CD4-positive, CD25-positive, alpha-beta regulatory T cell (primary cell): ENCODE data around the gene PEMT. TPM values are rescaled to one million over a fixed set of nuclear protein-coding genes. Genes with fewer than 3 reads are reported as not detected.

ENCODE experiments used
- ATAC-seq, 2 donors: fragments of 150-1000 bp; cut with Tn5 transposase; one replicate each; pipeline ENCODE4 v1.10.0; 2021; ENCODE audit warnings: low read depth in 2 of 2, moderate number of reproducible peaks in 2 of 2, moderate library complexity in 1 of 2
- DNase-seq, 3 donors: peaks; one replicate each; pipeline versions ENCODE4 v3.0.0 to v3.0.0-alpha.2; 2012 to 2022; ENCODE audit warnings: mixed read lengths in 1 of 3
- H3K27ac ChIP-seq: one replicate; pipeline ENCODE4 v1.7.0; 2013; ENCODE audit warnings: mild to moderate bottlenecking, low read length; ENCODE audit not compliant: insufficient read depth, poor library complexity, severe bottlenecking
- H3K27me3 ChIP-seq: one replicate; pipeline ENCODE4 v1.7.0; 2013; ENCODE audit warnings: low read length; ENCODE audit not compliant: control insufficient read depth, insufficient read depth
- H3K36me3 ChIP-seq: one replicate; pipeline ENCODE4 v1.7.0; 2013; ENCODE audit warnings: mild to moderate bottlenecking, low read length, moderate library complexity; ENCODE audit not compliant: control insufficient read depth, insufficient read depth
- H3K4me1 ChIP-seq: 2 replicates; pipeline ENCODE4 v1.7.0; 2013; ENCODE audit warnings: mild to moderate bottlenecking, low read length; ENCODE audit not compliant: insufficient read depth, control insufficient read depth, poor library complexity, severe bottlenecking
- H3K4me3 ChIP-seq: one replicate; pipeline ENCODE4 v1.7.0; 2013; ENCODE audit warnings: low read depth, mild to moderate bottlenecking, low read length, moderate library complexity
- H3K9me3 ChIP-seq, 2 experiments: 1 replicate in 1 of 2; 2 replicates in 1 of 2; pipeline ENCODE4 v1.7.0; 2013; ENCODE audit warnings: low read length in 2 of 2, mild to moderate bottlenecking in 1 of 2, moderate library complexity in 1 of 2; ENCODE audit not compliant: control insufficient read depth in 2 of 2
- H3K27ac Mint-ChIP-seq, 3 donors: one replicate each; pipeline ENCODE4 v1.8.0; 2020 to 2022; ENCODE audit warnings: mild to moderate bottlenecking in 3 of 3, mixed read lengths in 3 of 3, moderate library complexity in 2 of 3
- H3K27me3 Mint-ChIP-seq: one replicate; pipeline ENCODE4 v1.8.0; 2022; ENCODE audit warnings: mild to moderate bottlenecking, mixed read lengths
- H3K36me3 Mint-ChIP-seq: one replicate; pipeline ENCODE4 v1.8.0; 2020; ENCODE audit warnings: mixed read lengths
- H3K4me1 Mint-ChIP-seq, 4 donors: one replicate each; pipeline ENCODE4 v1.8.0; 2020 to 2022; ENCODE audit warnings: mixed read lengths in 4 of 4, mild to moderate bottlenecking in 1 of 4
- H3K4me3 Mint-ChIP-seq, 4 donors: one replicate each; pipeline ENCODE4 v1.8.0; 2020 to 2022; ENCODE audit warnings: mild to moderate bottlenecking in 4 of 4, mixed read lengths in 4 of 4, moderate library complexity in 3 of 4
- H3K9me3 Mint-ChIP-seq, 7 donors: one replicate each; pipeline ENCODE4 v1.8.0; 2020 to 2022; ENCODE audit warnings: mixed read lengths in 7 of 7, mild to moderate bottlenecking in 3 of 7, moderate library complexity in 2 of 7
- polyA plus RNA-seq, 4 donors: library from polyadenylated mRNA; unstranded; fragments of 300-500 nt; fragmentation: Illumina TruSeq; gene quantifications; one replicate each; pipeline ENCODE4 v1.2.3, GENCODE V29; 2021
- total RNA-seq: library from RNA; stranded (reverse); gene quantifications from one replicate; pipeline ENCODE4 v1.2.3, GENCODE V29; 2022

Gene PEMT
- total and polyA plus RNA-seq, 5 donors from 2014 or later = 13.2 to 33.2 (median 27.3) TPM

- H3K36me3 Mint-ChIP-seq = peaks cover 20% of the 10 kb centered on the region
- H3K27ac Mint-ChIP-seq = no peak overlapping the region
- Histone ChIP-seq H3K4me3 (no peak overlapping the region), H3K4me1 (no peaks in the 10 kb centered on the region), H3K27ac (no peak overlapping the region), H3K27me3 (no peaks in the 10 kb centered on the region), H3K36me3 (no peaks in the 10 kb centered on the region), H3K9me3 (no peaks in the 10 kb centered on the region)
- no peaks in the 10 kb centered on the region for H3K27me3 Mint-ChIP-seq
- H3K9me3 Mint-ChIP-seq = no peaks in the 10 kb centered on the region
- DNase-seq (no peak), ATAC-seq (no peak)
- no peak overlapping the region for H3K4me3 Mint-ChIP-seq
- no peaks in the 10 kb centered on the region for H3K4me1 Mint-ChIP-seq
These were observed 15.9 kb downstream of the PEMT start for GRCh38 chr17:17575360-17576251.

- H3K9me3 ChIP-seq = no peaks in the 10 kb centered on the region
- H3K27ac Mint-ChIP-seq = no peak overlapping the region
- peaks cover 20% of the 10 kb centered on the region for H3K36me3 Mint-ChIP-seq
- DNase-seq (no peak), ATAC-seq (no peak)
- H3K4me3 Mint-ChIP-seq = no peak overlapping the region
- H3K27ac ChIP-seq = no peak overlapping the region
- H3K27me3 ChIP-seq = no peaks in the 10 kb centered on the region
- H3K36me3 ChIP-seq = no peaks in the 10 kb centered on the region
- no peaks in the 10 kb centered on the region for H3K27me3 Mint-ChIP-seq
- no peak overlapping the region for H3K4me3 ChIP-seq
- H3K4me1 Mint-ChIP-seq = no peaks in the 10 kb centered on the region
- no peaks in the 10 kb centered on the region for H3K9me3 Mint-ChIP-seq
- no peaks in the 10 kb centered on the region for H3K4me1 ChIP-seq
These were observed 17.6 kb downstream of the PEMT start for GRCh38 chr17:17573912-17574311.

GRCh38 chr17:17572010-17572785 is 19.3 kb downstream of the PEMT start:
- H3K4me1 ChIP-seq = no peaks in the 10 kb centered on the region
- no peak for DNase-seq
- Mint-ChIP-seq H3K4me1 (no peaks in the 10 kb centered on the region), H3K9me3 (no peaks in the 10 kb centered on the region), H3K4me3 (no peak overlapping the region), H3K36me3 (peaks cover 17% of the 10 kb centered on the region), H3K27me3 (no peaks in the 10 kb centered on the region), H3K27ac (no peak overlapping the region)
- H3K27me3 ChIP-seq = no peaks in the 10 kb centered on the region
- no peaks in the 10 kb centered on the region for H3K36me3 ChIP-seq
- H3K27ac ChIP-seq = no peak overlapping the region
- no peak for ATAC-seq
- no peak overlapping the region for H3K4me3 ChIP-seq
- H3K9me3 ChIP-seq = no peaks in the 10 kb centered on the region

GRCh38 chr17:17570798-17571716 is 20.5 kb downstream of the PEMT start:
- H3K4me1 Mint-ChIP-seq = no peaks in the 10 kb centered on the region
- no peak overlapping the region for H3K27ac Mint-ChIP-seq
- Histone ChIP-seq H3K4me3 (no peak overlapping the region), H3K36me3 (no peaks in the 10 kb centered on the region), H3K4me1 (no peaks in the 10 kb centered on the region), H3K9me3 (no peaks in the 10 kb centered on the region), H3K27ac (no peak overlapping the region), H3K27me3 (no peaks in the 10 kb centered on the region)
- peaks cover 14% of the 10 kb centered on the region for H3K36me3 Mint-ChIP-seq
- DNase-seq = no peak
- H3K27me3 Mint-ChIP-seq = no peaks in the 10 kb centered on the region
- no peaks in the 10 kb centered on the region for H3K9me3 Mint-ChIP-seq
- H3K4me3 Mint-ChIP-seq = no peak overlapping the region
- no peak for ATAC-seq

- no peaks in the 10 kb centered on the region for H3K9me3 ChIP-seq
- Mint-ChIP-seq H3K4me1 (no peaks in the 10 kb centered on the region), H3K4me3 (no peak overlapping the region), H3K9me3 (no peaks in the 10 kb centered on the region), H3K27me3 (no peaks in the 10 kb centered on the region), H3K27ac (peak overlapping the region in 1 of 3 donors; percentile 48), H3K36me3 (peaks cover 12% of the 10 kb centered on the region)
- no peaks in the 10 kb centered on the region for H3K4me1 ChIP-seq
- ATAC-seq (no peak), DNase-seq (no peak)
- H3K36me3 ChIP-seq = no peaks in the 10 kb centered on the region
- H3K27ac ChIP-seq = no peak overlapping the region
- no peak overlapping the region for H3K4me3 ChIP-seq
- no peaks in the 10 kb centered on the region for H3K27me3 ChIP-seq
These were observed 21.2 kb downstream of the PEMT start for GRCh38 chr17:17570140-17570797.

GRCh38 chr17:17569691-17570090 is 21.8 kb downstream of the PEMT start:
- Mint-ChIP-seq H3K4me3 (no peak overlapping the region), H3K9me3 (no peaks in the 10 kb centered on the region), H3K27ac (no peak overlapping the region), H3K4me1 (no peaks in the 10 kb centered on the region), H3K36me3 (peaks cover 9% of the 10 kb centered on the region), H3K27me3 (no peaks in the 10 kb centered on the region)
- H3K36me3 ChIP-seq = no peaks in the 10 kb centered on the region
- H3K27ac ChIP-seq = no peak overlapping the region
- no peaks in the 10 kb centered on the region for H3K4me1 ChIP-seq
- ATAC-seq (no peak), DNase-seq (no peak)
- H3K4me3 ChIP-seq = no peak overlapping the region
- no peaks in the 10 kb centered on the region for H3K27me3 ChIP-seq
- no peaks in the 10 kb centered on the region for H3K9me3 ChIP-seq

- ATAC-seq (no peak), DNase-seq (peak; percentile 15 to 38 (median 18))
- H3K4me3 ChIP-seq = no peak overlapping the region
- peaks cover 9% of the 10 kb centered on the region for H3K36me3 Mint-ChIP-seq
- H3K36me3 ChIP-seq = no peaks in the 10 kb centered on the region
- no peaks in the 10 kb centered on the region for H3K9me3 ChIP-seq
- no peak overlapping the region for H3K4me3 Mint-ChIP-seq
- H3K4me1 Mint-ChIP-seq = no peaks in the 10 kb centered on the region
- H3K4me1 ChIP-seq = no peaks in the 10 kb centered on the region
- no peaks in the 10 kb centered on the region for H3K9me3 Mint-ChIP-seq
- H3K27me3 Mint-ChIP-seq = no peaks in the 10 kb centered on the region
- no peaks in the 10 kb centered on the region for H3K27me3 ChIP-seq
- H3K27ac Mint-ChIP-seq = no peak overlapping the region
- no peak overlapping the region for H3K27ac ChIP-seq
These were observed 22.7 kb downstream of the PEMT start for GRCh38 chr17:17568772-17569195.
